HL-60 (cell line): ENCODE data around the gene CXCL6.

Experiments used
- POLR2AphosphoS5 ChIP-seq: IDR thresholded peaks from 2 replicates; pipeline ENCODE4 v1.6.1; 2012; ENCODE audit warnings: low read depth
- TF ChIP-seq, protein P1 (sequence below): IDR thresholded peaks from one replicate; pipeline ENCODE4 v1.5.1; 2011; ENCODE audit warnings: low read length, control low read depth, inconsistent platforms; ENCODE audit not compliant: insufficient read depth

DNA sequence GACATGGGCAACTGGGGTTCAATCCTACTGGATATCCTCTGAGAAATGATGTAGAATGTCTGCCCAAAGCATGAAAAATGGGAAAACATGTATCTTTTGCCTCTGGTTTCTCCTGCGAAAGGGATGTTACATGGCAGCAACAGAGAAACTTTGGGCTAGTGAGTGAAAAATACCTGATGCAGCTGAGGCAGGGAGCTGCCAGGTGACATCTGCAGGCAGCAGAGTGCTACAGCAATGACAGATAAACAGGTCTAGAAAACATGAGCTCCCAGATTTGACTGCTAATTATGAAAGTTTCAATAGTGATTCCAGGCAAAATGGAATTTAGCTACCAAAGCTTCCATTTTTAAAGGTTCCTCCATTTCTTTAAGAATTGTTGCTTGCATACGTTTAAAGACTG, 27.9 kb downstream of the CXCL6 start:
- TF ChIP-seq, protein P1, sequence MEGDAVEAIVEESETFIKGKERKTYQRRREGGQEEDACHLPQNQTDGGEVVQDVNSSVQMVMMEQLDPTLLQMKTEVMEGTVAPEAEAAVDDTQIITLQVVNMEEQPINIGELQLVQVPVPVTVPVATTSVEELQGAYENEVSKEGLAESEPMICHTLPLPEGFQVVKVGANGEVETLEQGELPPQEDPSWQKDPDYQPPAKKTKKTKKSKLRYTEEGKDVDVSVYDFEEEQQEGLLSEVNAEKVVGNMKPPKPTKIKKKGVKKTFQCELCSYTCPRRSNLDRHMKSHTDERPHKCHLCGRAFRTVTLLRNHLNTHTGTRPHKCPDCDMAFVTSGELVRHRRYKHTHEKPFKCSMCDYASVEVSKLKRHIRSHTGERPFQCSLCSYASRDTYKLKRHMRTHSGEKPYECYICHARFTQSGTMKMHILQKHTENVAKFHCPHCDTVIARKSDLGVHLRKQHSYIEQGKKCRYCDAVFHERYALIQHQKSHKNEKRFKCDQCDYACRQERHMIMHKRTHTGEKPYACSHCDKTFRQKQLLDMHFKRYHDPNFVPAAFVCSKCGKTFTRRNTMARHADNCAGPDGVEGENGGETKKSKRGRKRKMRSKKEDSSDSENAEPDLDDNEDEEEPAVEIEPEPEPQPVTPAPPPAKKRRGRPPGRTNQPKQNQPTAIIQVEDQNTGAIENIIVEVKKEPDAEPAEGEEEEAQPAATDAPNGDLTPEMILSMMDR: peak; percentile 1
- no peak for TF ChIP-seq POLR2AphosphoS5
